PC-3 (cell line): Measurements from ENCODE around the gene MORN1. TPM values are rescaled to one million over a fixed set of nuclear protein-coding genes. Genes with fewer than 3 reads are reported as not detected.

ENCODE experiments used
- ATAC-seq: fragments of 200-7000 bp; cut with Tn5 transposase; 2 replicates; pipeline ENCODE4 v1.9.1; 2020; ENCODE audit warnings: mild to moderate bottlenecking, moderate library complexity
- BruUV-seq: library from RNA; stranded (reverse); fragments of 400-500 nt; replicated peaks from 2 replicates; lab custom pipeline; 2021; lab: Mats Ljungman, UMichigan
- CTCF ChIA-PET: fragments of 300-600 bp; sonication (Branson Sonifier 250); formaldehyde crosslinking; loops from one replicate; lab custom pipeline; 2022; ENCODE audit warnings: antibody characterized with exemption; lab: Charles Lee
- POLR2A ChIA-PET: fragments of 300-600 bp; sonication (Branson Sonifier 250); formaldehyde crosslinking; loops from one replicate; lab custom pipeline; 2022; ENCODE audit warnings: antibody characterized with exemption; ENCODE audit not compliant: unreplicated experiment; lab: Charles Lee
- DNase-seq: peaks from one replicate; pipeline ENCODE4 v3.0.0-alpha.2; 2015
- H2AFZ ChIP-seq: fragments of 300-600 bp; sonication (generic); 2 replicates; pipeline ENCODE4 v1.6.0; 2016; ENCODE audit warnings: antibody characterized with exemption, low read length
- H3F3A ChIP-seq: fragments of 300-600 bp; sonication (generic); one replicate; pipeline ENCODE4 v1.6.0; 2017; ENCODE audit warnings: antibody characterized with exemption, low read length, control low read depth, mild to moderate bottlenecking; ENCODE audit not compliant: unreplicated experiment
- H3K27ac ChIP-seq: fragments of 300-600 bp; sonication (generic); 2 replicates; pipeline ENCODE4 v1.5.1; 2016; ENCODE audit warnings: mild to moderate bottlenecking, low read length
- H3K27me3 ChIP-seq: fragments of 300-600 bp; sonication (generic); 2 replicates; pipeline ENCODE4 v1.6.1; 2016; ENCODE audit warnings: low read length, mixed read lengths
- H3K36me3 ChIP-seq: fragments of 300-600 bp; sonication (generic); 2 replicates; pipeline ENCODE4 v1.6.1; 2016; ENCODE audit warnings: low read depth, mixed run types, low read length, mixed read lengths
- H3K4me1 ChIP-seq: fragments of 300-600 bp; sonication (generic); 2 replicates; pipeline ENCODE4 v1.5.1; 2016; ENCODE audit warnings: low read length; ENCODE audit not compliant: insufficient read depth
- H3K4me2 ChIP-seq: fragments of 300-600 bp; sonication (generic); 2 replicates; pipeline ENCODE4 v1.6.0; 2016; ENCODE audit warnings: low read length
- H3K4me3 ChIP-seq: fragments of 300-600 bp; sonication (generic); 2 replicates; pipeline ENCODE4 v1.5.1; 2016; ENCODE audit warnings: mild to moderate bottlenecking, low read length, mixed read lengths
- H3K79me2 ChIP-seq: fragments of 300-600 bp; sonication (generic); 2 replicates; pipeline ENCODE4 v1.6.1; 2017; ENCODE audit warnings: low read length, mixed read lengths
- H3K9ac ChIP-seq: fragments of 300-600 bp; sonication (generic); 2 replicates; pipeline ENCODE4 v1.6.0; 2016; ENCODE audit warnings: mild to moderate bottlenecking, low read length
- H3K9me2 ChIP-seq: fragments of 300-600 bp; sonication (generic); replicated peaks from 2 replicates; pipeline ENCODE4 v1.6.1; 2016; ENCODE audit warnings: mixed run types, low read length, mixed read lengths
- H3K9me3 ChIP-seq: fragments of 300-600 bp; sonication (generic); 2 replicates; pipeline ENCODE4 v1.6.1; 2016; ENCODE audit warnings: low read length, mixed read lengths
- H4K20me1 ChIP-seq: fragments of 300-600 bp; sonication (generic); 2 replicates; pipeline ENCODE4 v1.6.1; 2016; ENCODE audit warnings: low read length, mixed read lengths
- CTCF ChIP-seq: fragments of 300-600 bp; sonication (generic); conservative IDR thresholded peaks from 2 replicates; pipeline ENCODE4 v1.5.1; 2017; ENCODE audit warnings: antibody characterized with exemption, low read depth, mild to moderate bottlenecking, low read length
- EZH2 ChIP-seq: fragments of 300-600 bp; sonication (generic); IDR thresholded peaks from one replicate; pipeline ENCODE4 v1.6.1; 2017; ENCODE audit warnings: antibody characterized with exemption, mild to moderate bottlenecking, low read length; ENCODE audit not compliant: unreplicated experiment
- EZH2phosphoT487 ChIP-seq: fragments of 300-600 bp; sonication (generic); IDR thresholded peaks from 2 replicates; pipeline ENCODE4 v1.6.1; 2018; ENCODE audit warnings: mild to moderate bottlenecking, antibody characterized with exemption, low read length, borderline replicate concordance
- intact Hi-C: fragments of 100-400 bp; cut with micrococcal nuclease; formaldehyde crosslinking; loops from 2 replicates; pipeline ENCODE4 v1.9.0; 2023
- total RNA-seq: library from RNA; depleted of rRNA; stranded (reverse); fragments of >200 nt; gene quantifications from 2 replicates; pipeline ENCODE4 v1.2.3, GENCODE V29; 2014

The MORN1 gene
- total RNA-seq, 1 experiment from 2014 or later: 11.2 TPM

DNA sequence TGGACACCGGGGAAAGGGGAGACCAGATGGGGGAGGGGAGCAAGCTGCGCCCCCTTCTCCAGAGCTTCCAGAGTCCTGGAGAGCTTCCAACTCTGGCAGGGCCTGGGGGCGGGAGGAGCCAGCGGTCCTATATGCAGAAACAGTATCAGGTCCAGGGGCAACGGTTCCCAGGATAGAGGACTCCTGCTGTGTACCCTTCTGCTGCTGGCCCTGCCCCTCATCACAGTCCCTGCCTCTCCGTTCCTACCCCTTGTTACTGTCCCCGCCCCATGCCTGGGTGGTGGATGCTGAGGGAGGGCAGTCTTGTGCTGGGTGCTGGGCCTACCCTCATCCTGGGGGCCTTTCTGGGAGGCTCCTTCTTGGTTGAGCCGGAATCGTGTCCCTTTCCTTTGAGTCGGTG lies 40.2 kb upstream of the MORN1 start:
- H3K4me3 ChIP-seq: no peak overlapping the region
- no peak for TF ChIP-seq CTCF
- TF ChIP-seq EZH2phosphoT487: no peak
- no peak for TF ChIP-seq EZH2
- POLR2A ChIA-PET: no interaction called here
- BruUV-seq: no TSS peak
- H3K27ac ChIP-seq: no peak overlapping the region
- intact Hi-C loops: no loop called here
- no peaks in the 10 kb centered on the region for H3K36me3 ChIP-seq
- no peak overlapping the region for H2AFZ ChIP-seq
- no peaks in the 10 kb centered on the region for H3F3A ChIP-seq
- no peak overlapping the region for H3K4me2 ChIP-seq
- H3K9ac ChIP-seq: no peak overlapping the region
- H3K9me2 ChIP-seq: no peaks in the 10 kb centered on the region
- no peaks in the 10 kb centered on the region for H3K4me1 ChIP-seq
- H3K27me3 ChIP-seq: peaks cover 19% of the 10 kb centered on the region
- H3K79me2 ChIP-seq: no peaks in the 10 kb centered on the region
- no peaks in the 10 kb centered on the region for H3K9me3 ChIP-seq
- ATAC-seq (no peak), DNase-seq (no peak)
- CTCF ChIA-PET: interaction anchor here (0.6 kb wide), 1 partner anchor 40 kb away, joined by 3 read pairs; the partner anchor contains the start of genes MORN1 and RER1
- H4K20me1 ChIP-seq: no peaks in the 10 kb centered on the region

DNA sequence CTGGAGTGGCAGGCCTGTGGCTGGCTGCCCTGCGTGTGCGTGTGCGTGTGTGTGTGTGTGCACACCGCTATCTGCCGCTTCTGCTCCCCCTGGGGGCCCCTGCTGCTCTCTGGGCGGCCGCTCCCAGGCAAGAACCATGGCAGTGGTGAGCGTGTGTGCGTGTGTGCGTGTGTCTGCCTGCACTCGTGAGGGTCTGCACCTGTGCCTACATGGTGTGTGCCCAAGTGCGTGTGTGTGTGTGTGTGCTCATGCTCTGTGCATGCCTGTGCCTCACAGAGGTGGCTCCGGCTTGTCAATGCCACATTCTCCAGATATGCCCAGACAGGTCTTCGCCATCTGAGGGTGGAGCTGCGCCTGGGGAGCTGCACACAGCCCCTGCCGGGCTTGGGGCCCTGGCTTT lies 39.7 kb upstream of the MORN1 start:
- CTCF ChIA-PET: interaction anchor here (0.6 kb wide), 1 partner anchor 39 kb away, joined by 3 read pairs; the partner anchor contains the start of genes MORN1 and RER1
- Histone ChIP-seq H2AFZ (no peak overlapping the region), H3F3A (no peaks in the 10 kb centered on the region), H3K4me2 (no peak overlapping the region), H3K27ac (no peak overlapping the region), H3K27me3 (peaks cover 19% of the 10 kb centered on the region), H3K9me2 (no peaks in the 10 kb centered on the region), H3K79me2 (no peaks in the 10 kb centered on the region), H3K4me1 (no peaks in the 10 kb centered on the region), H3K4me3 (no peak overlapping the region), H3K9ac (no peak overlapping the region), H3K9me3 (no peaks in the 10 kb centered on the region), H3K36me3 (no peaks in the 10 kb centered on the region), H4K20me1 (no peaks in the 10 kb centered on the region)
- TF ChIP-seq CTCF (no peak), EZH2phosphoT487 (no peak), EZH2 (no peak)
- intact Hi-C loops: no loop called here
- ATAC-seq (no peak), DNase-seq (no peak)
- POLR2A ChIA-PET: no interaction called here
- BruUV-seq: no TSS peak

GRCh38 chr1:2430592-2430973 lies 39.2 kb upstream of the MORN1 start:
- intact Hi-C loops: no loop called here
- ChIA-PET CTCF (interaction anchor here (0.6 kb wide), 1 partner anchor 39 kb away, joined by 3 read pairs; the partner anchor contains the start of genes MORN1 and RER1), POLR2A (no interaction called here)
- TF ChIP-seq CTCF (no peak), EZH2phosphoT487 (no peak), EZH2 (no peak)
- Histone ChIP-seq H3K79me2 (no peaks in the 10 kb centered on the region), H3K4me1 (no peaks in the 10 kb centered on the region), H3F3A (no peaks in the 10 kb centered on the region), H3K4me3 (no peak overlapping the region), H3K27ac (no peak overlapping the region), H3K36me3 (no peaks in the 10 kb centered on the region), H3K9me2 (no peaks in the 10 kb centered on the region), H3K4me2 (no peak overlapping the region), H3K27me3 (peaks cover 19% of the 10 kb centered on the region), H4K20me1 (no peaks in the 10 kb centered on the region), H2AFZ (no peak overlapping the region), H3K9me3 (no peaks in the 10 kb centered on the region), H3K9ac (no peak overlapping the region)
- DNase-seq (no peak), ATAC-seq (no peak)
- no TSS peak for BruUV-seq
